H1 (cell line): ENCODE results near the gene SSPN. TPM values are rescaled to one million over a fixed set of nuclear protein-coding genes. Genes with fewer than 3 reads are reported as not detected.

Experiments
- ATF3 ChIP-seq: IDR thresholded peaks from 2 replicates; pipeline ENCODE4 v1.6.1; 2011; ENCODE audit warnings: low read depth, mild to moderate bottlenecking, low read length; ENCODE audit not compliant: insufficient read depth
- CHD7 ChIP-seq: fragments of 300-600 bp; sonication (generic); IDR thresholded peaks from 2 replicates; pipeline ENCODE4 v1.7.1; 2012; ENCODE audit warnings: low read length, moderate library complexity, mild to moderate bottlenecking, inconsistent platforms; ENCODE audit not compliant: insufficient replicate concordance
- CREB1 ChIP-seq: IDR thresholded peaks from 2 replicates; pipeline ENCODE4 v1.6.1; 2012; ENCODE audit warnings: inconsistent platforms
- CTBP2 ChIP-seq: IDR thresholded peaks from 2 replicates; pipeline ENCODE4 v1.7.0; 2011; ENCODE audit warnings: borderline replicate concordance, mild to moderate bottlenecking, moderate library complexity, mixed read lengths, low read length; ENCODE audit not compliant: insufficient read depth, insufficient read length
- JUN ChIP-seq: IDR thresholded peaks from 2 replicates; pipeline ENCODE4 v1.6.1; 2011; ENCODE audit warnings: low read depth, mild to moderate bottlenecking, improper control_type of control experiment, low read length
- KDM1A ChIP-seq: fragments of 200-600, 300-600 bp; sonication (generic); IDR thresholded peaks from 2 replicates; pipeline ENCODE4 v1.7.1; 2016; ENCODE audit warnings: mild to moderate bottlenecking, low read length, borderline replicate concordance
- POLR2AphosphoS5 ChIP-seq: IDR thresholded peaks from 2 replicates; pipeline ENCODE4 v1.6.1; 2011; ENCODE audit warnings: low read depth, low read length
- SAP30 ChIP-seq: fragments of 300-600 bp; sonication (generic); IDR thresholded peaks from 2 replicates; pipeline ENCODE4 v1.7.1; 2012; ENCODE audit warnings: low read length, moderate library complexity, mild to moderate bottlenecking, inconsistent platforms; ENCODE audit not compliant: insufficient read depth, insufficient replicate concordance
- SP1 ChIP-seq: IDR thresholded peaks from 2 replicates; pipeline ENCODE4 v1.6.1; 2011; ENCODE audit warnings: low read depth, low read length
- TBP ChIP-seq: IDR thresholded peaks from 2 replicates; pipeline ENCODE4 v1.6.1; 2011; ENCODE audit warnings: low read depth, low read length, improper control_type of control experiment
- TCF12 ChIP-seq: IDR thresholded peaks from 2 replicates; pipeline ENCODE4 v1.6.1; 2011; ENCODE audit warnings: low read depth, mild to moderate bottlenecking, low read length
- polyA plus RNA-seq, 7 experiments: library from polyadenylated mRNA; depleted of rRNA in 3 of 7; stranded (reverse) in 5 of 7; unstranded in 2 of 7; fragments of >200 nt in 5 of 7; fragments of 200-250 nt in 2 of 7; gene quantifications; 1 replicate in 5 of 7; 2 replicates in 1 of 7; 4 replicates in 1 of 7; pipeline versions ENCODE4 v1.2.1 to v1.2.3, GENCODE V29; 2011 to 2013; ENCODE audit warnings: missing spikeins in 2 of 7, mixed read lengths in 2 of 7
- total RNA-seq: library from RNA; stranded (reverse); fragmentation: NEBNext Ultra II Directional; extraction: Animal tissue kit (Norgen Biotek cat#: 25700); gene quantifications from 2 replicates; pipeline ENCODE4 v1.2.1, GENCODE V29; 2021

Gene SSPN
- total and polyA plus RNA-seq, 2 of the 8 experiments (the other 6 are each of a cell fraction or from before 2014, with no cell fraction given) = 0.86 to 1.8 TPM

GRCh38 chr12:26264215-26264838 lies 69.0 kb downstream of the SSPN start (continued):
- TF ChIP-seq CHD7 (no peak), TCF12 (no peak), SP1 (no peak), SAP30 (no peak), CREB1 (no peak), TBP (no peak), KDM1A (no peak), ATF3 (no peak), CTBP2 (no peak), POLR2AphosphoS5 (no peak), JUN (no peak)
